Stimulated activated CD4-positive, alpha-beta T cell treated with anti-CD3 and anti-CD28 coated beads, Interleukin-1b, Interleukin-23, amount 100 ng/mL, for 4 hours (primary cell): ENCODE data around the gene NDST3.

ENCODE experiments used
- DNase-seq, 2 donors: peaks; one replicate each; pipeline ENCODE4 v3.0.0-alpha.2; 2020; ENCODE audit warnings: low read depth in 2 of 2

Gene NDST3

DNA sequence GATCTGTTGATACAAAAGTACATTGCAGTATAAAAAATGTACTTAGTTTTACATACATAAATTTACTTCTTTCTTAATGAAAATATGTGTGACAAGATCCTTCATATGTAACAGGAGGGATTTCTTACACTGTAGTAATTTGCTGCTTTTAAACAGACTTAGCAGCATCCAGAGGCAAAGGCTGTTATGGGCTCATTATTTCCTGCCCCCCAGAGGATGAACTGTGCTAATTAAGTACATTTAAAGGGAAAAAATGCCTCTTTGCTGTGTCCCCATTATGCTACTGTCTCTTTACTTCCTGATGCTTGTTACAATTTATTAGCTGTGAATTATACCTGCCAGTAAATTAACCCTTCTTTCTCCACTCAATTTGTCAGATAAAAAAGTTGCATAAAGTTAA lies 47.1 kb downstream of the NDST3 start:
- DNase-seq: no peak

DNA sequence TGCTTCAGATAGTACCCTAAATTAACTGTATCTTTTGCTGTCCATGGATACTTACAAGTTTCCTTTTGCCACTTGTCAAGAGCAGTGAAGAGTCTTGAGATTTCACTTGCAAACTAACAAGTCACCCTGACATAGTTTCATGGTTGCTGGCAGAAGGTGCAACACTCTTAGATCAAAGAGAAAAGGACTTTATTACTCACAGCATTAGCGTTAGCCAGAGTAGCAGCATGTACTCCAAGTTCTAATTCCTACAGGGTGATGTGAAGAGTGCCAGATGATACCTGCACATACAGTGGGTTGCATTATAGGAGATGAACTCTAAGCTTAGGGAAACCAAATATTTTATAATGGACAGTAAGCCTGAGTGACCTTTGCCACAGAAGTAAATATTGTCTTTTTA lies 47.9 kb downstream of the NDST3 start:
- DNase-seq: no peak

- no peak for DNase-seq
Measured at GRCh38 chr4:118085700-118086099, 51.4 kb downstream of the NDST3 start.

- DNase-seq: no peak
Measured at GRCh38 chr4:118086344-118086743, 52.1 kb downstream of the NDST3 start.

GRCh38 chr4:118087366-118087765 lies 53.1 kb downstream of the NDST3 start:
- DNase-seq: no peak

- DNase-seq: no peak
Measured at GRCh38 chr4:118099106-118099505, 64.8 kb downstream of the NDST3 start.

- no peak for DNase-seq
Measured at GRCh38 chr4:118102195-118102594, 67.9 kb downstream of the NDST3 start.

- DNase-seq: no peak
Measured at GRCh38 chr4:118112117-118113046, 78.1 kb downstream of the NDST3 start.

- no peak for DNase-seq
Measured at GRCh38 chr4:118113220-118113619, 78.9 kb downstream of the NDST3 start.

DNA sequence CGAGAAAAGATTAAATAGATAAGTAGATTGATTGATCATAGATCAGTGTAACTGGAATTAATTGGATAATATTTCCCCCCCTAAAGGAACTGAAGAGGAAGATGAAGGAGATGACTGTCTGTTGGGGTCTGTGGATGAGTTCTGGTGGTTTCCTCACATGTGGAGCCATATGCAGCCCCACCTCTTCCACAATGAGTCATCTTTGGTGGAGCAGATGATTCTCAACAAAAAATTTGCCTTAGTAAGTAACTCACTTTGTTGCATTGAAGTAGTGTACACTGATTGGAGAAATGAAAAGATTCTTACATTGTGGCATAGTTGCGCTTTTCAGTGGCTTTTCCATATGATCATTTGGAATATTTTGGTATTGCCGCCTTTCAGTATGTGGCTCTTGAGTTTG lies 80.4 kb downstream of the NDST3 start:
- DNase-seq: no peak

DNA sequence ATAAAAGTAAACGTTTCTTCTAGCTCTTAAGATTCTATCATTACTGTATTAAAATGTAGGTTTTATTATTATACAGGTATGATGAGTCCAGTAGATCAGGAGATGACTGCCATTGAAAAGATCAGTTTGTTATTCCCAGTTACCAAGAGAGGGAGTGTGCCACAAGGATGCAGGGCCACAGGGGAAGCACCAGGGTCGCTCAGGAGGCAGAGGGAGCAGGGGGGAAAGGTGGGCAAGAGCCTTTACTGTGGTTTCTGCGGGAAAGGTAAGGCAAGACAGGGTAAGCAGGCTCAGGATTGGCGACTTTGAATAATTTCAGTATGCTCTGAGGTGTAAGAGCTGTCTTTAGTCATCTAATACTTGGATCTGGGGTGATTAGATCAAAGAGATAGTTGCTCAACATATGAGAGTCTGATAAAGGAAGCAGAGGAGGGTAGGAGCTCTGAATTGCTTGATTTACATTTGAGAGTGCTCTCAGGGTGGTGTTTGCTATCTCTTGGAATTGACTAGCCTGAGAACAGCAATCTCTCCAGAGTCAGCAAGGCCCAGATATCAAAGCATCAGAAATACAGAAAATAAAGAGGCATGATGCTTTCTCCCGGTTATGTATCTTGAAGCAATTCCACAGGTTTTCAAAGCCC lies 86.0 kb downstream of the NDST3 start:
- no peak for DNase-seq

DNA sequence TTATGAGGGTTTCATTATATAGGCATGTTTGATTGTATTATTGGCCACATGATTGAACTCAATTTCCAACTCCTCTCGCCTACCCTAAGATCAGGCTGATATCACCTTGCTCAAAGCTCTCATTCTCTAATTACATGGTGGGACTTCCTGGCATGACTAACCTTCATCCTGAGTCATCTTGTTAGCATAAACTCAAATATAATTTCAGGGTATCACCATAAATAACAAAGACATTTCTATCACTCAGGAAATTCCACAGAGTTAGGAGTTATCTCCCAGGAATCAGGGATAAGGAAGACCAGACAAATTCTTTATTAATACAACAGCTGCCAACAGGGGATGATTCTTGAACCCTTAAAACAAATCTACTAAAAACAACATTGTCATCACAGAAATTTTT lies 90.7 kb downstream of the NDST3 start:
- no peak for DNase-seq

GRCh38 chr4:118139241-118139640 lies 105.0 kb downstream of the NDST3 start:
- no peak for DNase-seq

GRCh38 chr4:118141240-118141639 lies 107.0 kb downstream of the NDST3 start:
- DNase-seq: no peak

GRCh38 chr4:118154649-118155048 lies 120.4 kb downstream of the NDST3 start:
- no peak for DNase-seq

GRCh38 chr4:118155516-118155915 lies 121.2 kb downstream of the NDST3 start:
- no peak for DNase-seq

GRCh38 chr4:118158763-118159375 lies 124.6 kb downstream of the NDST3 start:
- no peak for DNase-seq

GRCh38 chr4:118167306-118167705 lies 133.0 kb downstream of the NDST3 start:
- DNase-seq: no peak

DNA sequence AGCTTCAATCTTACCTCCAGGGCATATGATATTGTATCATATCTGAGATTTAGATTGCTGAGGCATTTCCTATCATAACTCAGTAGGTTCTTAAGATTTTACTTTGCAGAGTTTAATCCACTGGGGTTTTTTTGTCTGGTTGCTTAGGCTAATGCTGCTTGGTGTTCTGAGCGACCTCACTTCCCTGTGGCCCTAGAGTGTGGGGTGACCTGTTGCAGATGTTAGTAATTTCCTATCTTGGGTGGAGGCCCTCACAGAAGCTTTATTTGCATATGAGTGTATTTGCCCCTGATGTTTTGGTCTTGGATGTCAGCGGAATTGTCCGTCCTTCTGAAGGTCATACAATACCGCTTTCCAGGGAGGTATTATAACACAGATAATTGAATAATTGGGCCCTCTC lies 137.1 kb downstream of the NDST3 start:
- no peak for DNase-seq

- no peak for DNase-seq
Measured at GRCh38 chr4:118173126-118173525, 138.8 kb downstream of the NDST3 start.

GRCh38 chr4:118173956-118174725 lies 139.9 kb downstream of the NDST3 start:
- no peak for DNase-seq

DNA sequence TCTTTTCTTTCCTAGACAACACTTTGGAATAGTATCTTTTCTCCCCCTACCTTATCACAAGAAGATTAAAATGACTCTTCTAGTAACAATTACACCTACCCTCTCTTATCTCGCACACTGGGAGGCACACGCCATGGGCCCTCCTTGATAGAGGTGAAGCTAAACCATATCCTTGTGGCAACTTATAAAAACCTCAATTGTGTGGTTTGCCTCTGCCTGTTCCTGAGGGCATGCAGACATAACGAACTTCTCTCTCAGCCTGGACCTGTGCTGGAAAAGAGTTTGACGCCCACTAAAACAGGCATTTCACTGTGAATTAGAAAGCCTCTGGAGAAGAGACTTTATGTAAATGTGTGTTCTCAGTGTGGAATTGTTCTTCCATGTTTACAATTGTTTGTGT lies 141.2 kb downstream of the NDST3 start:
- DNase-seq: no peak
